Muscle of back (tissue), 11 donors: Measurements from ENCODE around the gene SLC16A6. TPM values are rescaled to one million over a fixed set of nuclear protein-coding genes. Genes with fewer than 3 reads are reported as not detected.
"Not testable (repeated sequence)": the region's sequence is repeated elsewhere in the genome, so short reads cannot be mapped to it uniquely, and the experiment has no call there.

Source experiments
- DNase-seq, 3 donors: peaks; one replicate each; pipeline versions ENCODE4 v3.0.0 to v3.0.0-alpha.2; 2013
- polyA plus RNA-seq, 10 donors: library from polyadenylated mRNA; unstranded; fragments of 120-200 nt; gene quantifications; one replicate each; pipeline ENCODE4 v1.2.1, GENCODE V29; 2013; ENCODE audit not compliant: insufficient read length in 10 of 10

The SLC16A6 gene
- polyA plus RNA-seq, 10 donors = 0.35 to 1.1 (median 0.59) TPM

DNA sequence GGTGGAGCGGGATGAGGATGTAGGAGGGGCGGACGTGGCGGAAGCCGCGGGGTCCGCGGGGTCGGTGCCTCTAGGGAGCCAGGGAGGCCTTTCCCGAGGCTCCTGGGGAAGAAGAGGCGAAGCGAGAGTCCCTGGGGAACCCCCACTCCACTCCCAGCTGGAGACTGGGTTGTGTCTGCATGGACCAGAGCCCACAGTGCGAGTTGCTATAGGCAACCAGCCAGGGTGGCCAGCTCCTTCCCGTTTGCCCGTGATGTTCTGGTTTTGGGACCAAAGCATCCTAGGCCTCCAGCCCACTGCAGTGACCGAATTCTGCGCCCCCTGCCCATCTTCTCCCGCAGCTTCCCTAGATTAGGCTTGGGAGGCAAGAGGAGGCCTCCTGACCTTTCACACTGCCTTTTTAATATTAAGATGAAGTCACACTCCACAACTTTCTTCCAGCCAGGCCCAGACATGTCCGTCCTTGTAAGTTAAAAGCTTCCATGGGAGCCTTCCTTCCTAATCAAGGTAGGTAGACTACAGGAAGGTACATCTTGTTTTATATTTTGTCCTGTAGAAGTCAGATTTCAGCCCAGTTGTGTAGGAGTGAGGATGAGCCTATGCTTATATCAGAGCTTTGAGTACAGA, 42.6 kb downstream of the SLC16A6 start:
- peak in 1 of 3 donors; percentile 68 for DNase-seq

DNA sequence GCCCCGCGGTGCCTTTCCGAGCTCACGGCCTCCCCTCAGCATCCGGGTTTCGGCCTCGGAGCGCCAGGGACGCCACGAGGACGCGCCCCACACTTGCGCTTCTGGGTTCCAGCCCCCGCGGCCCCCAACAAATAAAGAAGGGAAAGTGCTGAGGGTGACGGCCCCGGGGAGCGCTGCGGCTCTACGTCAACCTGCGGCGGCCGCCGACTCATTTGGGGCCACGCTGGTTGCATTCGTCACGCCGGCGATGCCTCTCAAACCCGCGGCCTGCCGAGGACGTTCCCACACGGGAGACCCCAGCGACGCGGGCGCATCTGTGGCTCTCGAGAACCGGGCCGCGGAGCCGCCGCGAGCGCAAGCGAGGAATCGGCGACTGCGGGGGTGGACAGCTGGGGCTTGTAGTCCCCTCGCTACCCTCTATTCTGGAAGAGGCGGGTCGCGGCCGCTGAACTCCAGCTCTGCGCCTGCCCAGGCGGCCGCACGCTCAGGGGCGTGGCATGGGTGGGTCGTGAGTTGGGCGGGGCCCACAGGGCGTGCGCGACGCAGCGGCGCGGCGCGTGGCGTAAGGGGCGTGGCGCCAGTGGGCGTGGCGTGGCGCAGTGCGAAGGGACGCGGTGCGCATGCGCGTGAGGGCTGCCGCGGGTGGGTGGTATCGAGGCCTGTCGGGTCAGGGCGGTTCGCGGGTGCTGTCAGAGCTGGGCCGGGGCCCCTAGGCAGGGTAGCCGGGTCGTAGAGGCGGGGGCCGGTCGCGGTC, 43.3 kb downstream of the SLC16A6 start, which contains the start of gene AMZ2:
TSS of gene AMZ2 (plus strand) at position 599 of the 754 bp plus-strand sequence. CDS start 2,145 bp downstream, outside the sequence.
- DNase-seq = peak; percentile 95 to 99 (median 99)

DNA sequence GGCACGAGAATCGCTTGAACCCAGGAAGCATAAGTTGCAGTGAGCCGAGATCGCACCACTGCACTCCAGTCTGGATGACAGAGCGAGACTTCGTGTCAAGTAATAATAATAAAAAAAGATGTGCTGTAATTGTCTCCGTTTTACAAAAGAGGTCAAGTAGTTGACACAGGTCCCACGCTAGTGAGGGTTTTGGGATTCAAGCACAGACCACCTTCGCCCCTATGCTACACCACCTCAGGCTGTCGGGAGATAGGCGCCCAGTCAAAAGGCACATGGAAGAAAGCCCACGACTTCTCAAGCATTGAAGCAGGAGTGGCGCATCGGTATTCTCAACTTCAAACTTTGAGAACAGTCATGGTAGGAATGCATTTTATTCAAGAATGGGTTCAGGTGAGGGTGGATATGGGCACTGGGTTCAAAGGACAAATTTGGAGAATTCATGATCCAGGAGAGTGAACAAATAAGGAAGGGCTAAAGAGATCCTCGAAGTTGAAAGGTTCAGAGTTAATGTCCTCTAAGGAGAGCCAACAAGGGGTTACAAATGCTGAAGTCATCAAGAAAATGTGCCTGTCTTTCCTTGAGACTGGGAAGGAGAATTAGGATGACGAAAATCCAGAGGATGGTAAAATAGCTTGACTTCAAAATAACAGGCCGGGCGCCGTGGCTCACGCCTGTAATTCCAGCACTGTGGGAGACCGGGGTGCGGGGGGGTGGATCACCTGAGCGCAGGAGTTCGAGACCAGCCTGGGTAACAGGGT, 44.5 kb downstream of the SLC16A6 start:
- DNase-seq = no peak

DNA sequence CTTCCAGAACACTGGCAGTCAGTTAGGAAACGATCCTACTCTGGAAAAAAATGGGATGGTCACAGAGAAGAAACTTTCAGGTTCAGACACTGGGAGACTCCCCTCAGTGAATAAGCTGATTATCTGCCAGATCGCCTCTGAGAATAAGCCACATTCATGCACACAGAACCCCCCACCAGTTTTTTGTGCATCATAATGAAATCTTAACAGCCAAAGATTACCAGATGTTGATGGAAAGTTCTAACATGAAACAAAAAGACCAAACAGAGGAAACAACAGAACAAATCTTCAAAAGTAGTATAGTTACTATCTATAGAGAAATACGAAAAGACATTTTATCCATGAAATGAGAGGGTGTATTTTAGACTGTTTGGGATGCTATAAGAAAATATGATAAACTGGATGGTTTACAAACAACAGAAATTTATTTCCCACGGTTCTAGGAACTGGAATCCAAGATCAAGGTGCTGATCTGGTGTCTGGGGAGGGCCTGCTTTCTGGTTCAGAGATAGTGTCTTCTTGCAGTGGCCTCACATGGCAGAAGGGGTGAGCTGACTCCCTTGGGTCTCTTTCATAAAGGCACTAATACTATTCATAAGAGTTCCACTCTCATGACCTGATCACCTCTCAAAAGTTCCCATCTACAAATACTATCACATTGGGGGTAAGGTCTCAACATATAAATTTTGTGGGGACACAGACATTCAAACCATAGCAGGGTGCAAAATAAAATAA, 51.1 kb downstream of the SLC16A6 start:
- no peak for DNase-seq

DNA sequence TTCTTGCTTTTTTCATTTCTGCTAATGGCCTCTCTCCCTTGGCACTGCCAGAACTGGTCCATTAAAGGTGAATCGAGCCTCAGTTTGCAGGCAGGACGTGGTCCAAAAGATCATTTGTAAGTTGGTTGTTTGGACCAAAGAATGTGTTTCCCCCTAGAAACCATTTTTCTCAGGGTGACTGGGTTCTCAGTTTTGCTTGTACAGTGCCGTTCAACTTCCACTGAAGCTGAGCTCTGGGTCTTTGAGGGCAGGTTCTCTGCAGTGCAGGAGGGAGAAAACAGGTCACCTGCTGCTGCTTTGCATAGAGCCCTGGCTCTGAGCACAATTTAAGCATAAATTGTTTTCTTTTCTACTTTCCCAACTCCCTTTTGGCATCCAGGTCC, 52.1 kb downstream of the SLC16A6 start:
- no peak for DNase-seq

DNA sequence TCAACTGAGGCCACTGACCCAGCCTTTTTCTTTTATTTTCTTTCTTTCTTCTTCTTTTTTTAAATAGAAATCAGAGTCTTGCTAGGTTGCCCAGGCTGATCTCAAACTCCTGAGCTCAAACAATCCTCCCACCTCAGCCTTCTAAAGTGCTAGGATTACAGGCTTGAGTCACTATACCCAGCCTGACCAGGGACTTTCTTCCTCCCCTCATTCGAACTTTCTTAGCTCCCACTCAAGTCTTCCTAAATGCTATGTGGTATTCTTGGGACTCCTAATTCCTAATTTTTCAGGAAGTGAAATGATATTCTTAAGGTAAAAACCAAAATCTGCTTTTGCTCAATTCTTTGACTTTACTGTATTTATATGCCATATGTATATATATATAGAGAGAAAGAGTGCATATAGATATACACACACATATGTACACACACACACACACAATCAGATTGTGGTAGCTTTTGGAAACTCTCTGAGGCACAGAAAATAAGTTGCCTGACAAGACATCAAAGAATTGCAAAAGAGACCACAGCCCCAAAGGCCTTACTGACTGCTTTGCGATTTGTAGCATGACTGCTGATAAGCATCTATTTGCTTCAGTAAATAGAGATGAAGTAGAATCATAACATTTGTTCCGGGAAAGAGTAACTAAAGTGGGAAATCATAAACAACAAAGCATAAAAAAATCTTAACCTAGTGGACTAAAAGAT, 52.6 kb downstream of the SLC16A6 start:
- no peak for DNase-seq

DNA sequence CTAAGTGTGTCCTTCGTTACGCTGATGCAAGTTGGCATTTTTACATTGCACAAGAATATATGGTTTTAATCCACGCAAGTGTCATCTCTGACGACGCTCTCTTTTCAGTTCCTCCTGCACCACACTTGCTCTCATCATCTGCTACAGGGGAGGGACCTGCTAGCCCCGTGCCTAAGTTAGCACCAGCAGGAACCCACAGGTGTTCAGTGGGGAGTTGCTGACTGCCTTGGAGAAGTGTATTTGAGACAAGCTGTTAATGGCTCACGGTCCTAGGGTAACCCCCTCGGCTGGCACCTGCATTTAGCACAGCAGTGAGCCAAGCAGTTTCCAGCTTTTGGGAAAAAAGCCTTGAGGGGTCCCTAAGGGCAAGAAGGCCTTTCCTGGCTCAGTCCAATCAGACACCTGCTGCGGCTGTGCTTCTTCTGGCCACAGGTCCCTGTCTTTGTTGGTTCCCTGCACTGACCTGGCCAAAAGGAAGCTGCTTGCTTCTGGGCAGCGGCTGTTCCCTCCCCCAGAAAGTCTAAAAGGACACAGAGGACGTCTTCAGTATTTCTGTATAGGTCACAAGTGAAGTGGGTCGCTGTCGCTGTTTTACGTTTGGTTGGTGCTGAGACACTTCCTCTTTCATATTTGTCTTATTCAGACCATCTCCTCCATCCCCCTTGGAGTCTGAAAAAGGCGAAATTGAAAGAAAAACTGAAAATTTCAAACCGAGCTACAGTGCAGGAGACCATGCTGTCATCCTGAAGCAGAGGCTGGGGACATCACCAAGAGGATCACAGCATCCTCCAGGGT, 53.4 kb downstream of the SLC16A6 start:
- peak in 1 of 3 donors; percentile 18 for DNase-seq

DNA sequence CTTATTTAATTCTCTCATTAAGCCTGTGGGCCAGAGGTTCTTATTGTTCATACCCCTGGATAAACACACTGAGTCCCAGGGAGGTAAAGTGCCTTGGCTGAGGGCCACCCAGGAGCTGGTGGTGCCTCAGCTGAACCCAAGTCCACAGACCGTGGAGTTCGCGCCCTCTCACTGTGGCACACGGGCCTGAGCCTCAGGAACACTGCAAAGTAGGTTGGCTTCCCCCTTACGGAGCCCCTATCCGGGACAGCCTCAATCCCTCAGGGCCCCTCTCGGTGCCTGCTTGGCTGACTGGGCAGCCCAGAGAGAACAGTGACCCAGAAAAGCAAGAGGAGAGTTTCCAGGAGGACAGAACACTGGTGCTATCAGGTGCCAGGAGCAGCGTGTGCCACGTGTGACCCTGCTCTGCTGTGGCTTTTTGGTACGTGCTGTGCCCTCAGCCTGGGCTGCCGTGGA, 55.6 kb downstream of the SLC16A6 start:
- DNase-seq = not testable (repeated sequence)

DNA sequence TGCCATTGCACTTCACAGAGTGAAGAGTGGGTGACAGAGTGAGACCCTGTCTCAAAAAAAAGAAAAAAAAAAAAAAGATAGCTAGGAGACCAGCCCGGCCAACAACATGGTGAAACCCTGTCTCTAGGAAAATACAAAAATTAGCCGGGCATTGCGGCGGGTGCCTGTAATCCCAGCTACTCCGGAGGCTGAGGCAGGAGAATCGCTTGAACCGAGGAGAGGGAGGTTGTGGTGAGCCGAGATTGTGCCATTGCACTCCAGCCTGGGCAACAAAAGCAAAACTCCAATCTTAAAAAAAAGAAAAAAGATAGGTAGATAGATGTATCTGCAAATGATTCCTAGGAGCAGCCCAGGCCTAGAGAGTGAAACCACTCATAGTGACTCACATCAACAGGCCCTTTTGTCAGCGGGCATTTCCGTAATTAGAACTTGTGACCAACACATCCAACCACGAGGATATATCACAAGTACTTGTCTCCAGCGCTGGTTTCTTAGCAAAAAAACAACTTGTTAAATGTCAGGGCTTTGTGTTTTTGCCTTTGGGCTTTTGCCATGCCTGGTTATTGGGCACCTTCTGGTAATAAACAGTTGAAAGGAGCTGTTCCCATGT, 56.1 kb downstream of the SLC16A6 start:
- DNase-seq = not testable (repeated sequence)

DNA sequence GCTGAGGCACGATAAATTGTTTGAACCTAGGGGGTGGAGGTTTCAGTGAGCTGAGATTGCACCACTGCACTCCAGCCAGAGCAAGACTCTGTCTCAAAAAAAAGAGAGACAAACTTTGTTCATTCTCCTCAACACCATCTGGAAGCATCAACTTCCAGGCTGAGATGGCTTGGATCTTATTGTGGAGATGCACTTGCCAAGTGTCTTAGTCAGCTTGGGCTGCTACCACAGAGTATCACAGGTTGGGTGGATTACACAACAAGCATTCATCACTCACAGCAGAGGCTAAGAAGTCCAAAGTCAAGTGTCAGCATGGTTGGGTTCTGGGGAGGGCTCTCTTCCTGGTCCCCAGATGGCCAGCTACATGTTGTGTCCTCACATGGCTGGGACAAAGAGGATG, 58.2 kb downstream of the SLC16A6 start:
- not testable (repeated sequence) for DNase-seq

DNA sequence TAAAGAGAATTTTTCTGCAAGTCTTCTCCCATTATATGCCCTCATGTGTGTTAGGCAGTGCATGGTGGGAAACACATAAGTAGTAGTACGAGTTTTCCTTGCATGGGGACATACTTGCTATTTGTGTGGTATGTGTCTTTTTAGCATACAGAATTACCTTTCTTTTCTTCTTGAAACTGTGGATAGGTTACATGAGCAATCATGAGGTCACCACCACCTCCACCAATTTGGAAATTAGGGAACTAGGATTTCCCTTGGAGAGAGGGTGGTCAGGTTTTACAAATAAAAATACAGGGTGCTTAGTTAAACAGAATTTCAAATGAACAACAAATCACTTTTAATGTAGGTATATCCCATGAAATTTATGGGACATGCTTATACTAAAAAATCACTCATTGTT, 59.4 kb downstream of the SLC16A6 start:
- no peak for DNase-seq

DNA sequence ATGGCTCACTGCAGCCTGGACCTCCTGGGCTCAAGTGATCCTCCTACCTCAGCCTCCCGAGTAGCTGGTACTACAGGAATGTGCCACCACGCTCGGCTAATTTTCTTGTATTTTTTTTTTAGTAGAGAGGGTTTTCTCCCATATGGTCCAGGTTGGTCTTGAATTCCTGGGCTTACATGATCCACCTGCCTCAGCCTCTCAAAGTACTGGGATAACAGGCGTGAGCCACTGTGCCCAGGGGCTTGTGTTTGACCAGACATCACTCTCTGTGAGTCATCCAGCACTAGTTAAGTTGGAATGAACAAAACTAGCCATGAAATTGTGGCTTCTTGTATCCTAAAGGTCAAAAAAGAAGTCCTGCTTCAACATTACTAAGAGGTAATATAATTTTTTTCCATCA, 59.8 kb downstream of the SLC16A6 start:
- not testable (repeated sequence) for DNase-seq

DNA sequence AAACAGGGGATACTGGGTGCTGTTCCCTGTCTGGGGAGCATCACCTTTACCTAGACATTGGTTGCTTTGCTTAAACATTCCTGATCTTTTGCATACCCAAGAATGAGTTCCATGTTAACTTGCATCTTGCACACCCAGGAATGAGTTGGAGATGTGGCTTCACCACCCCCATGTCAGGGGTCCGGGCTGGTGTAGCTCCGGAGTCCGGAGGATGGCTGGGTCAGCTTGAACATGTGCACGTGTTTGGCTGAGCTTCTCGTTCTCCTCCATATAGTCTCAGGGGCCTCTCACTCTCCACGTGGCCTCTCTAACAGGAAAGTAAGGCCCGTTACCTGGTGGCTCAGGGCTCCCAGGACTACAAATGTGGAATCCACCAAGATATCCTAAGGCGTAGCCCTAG, 61.3 kb downstream of the SLC16A6 start:
- no peak for DNase-seq

DNA sequence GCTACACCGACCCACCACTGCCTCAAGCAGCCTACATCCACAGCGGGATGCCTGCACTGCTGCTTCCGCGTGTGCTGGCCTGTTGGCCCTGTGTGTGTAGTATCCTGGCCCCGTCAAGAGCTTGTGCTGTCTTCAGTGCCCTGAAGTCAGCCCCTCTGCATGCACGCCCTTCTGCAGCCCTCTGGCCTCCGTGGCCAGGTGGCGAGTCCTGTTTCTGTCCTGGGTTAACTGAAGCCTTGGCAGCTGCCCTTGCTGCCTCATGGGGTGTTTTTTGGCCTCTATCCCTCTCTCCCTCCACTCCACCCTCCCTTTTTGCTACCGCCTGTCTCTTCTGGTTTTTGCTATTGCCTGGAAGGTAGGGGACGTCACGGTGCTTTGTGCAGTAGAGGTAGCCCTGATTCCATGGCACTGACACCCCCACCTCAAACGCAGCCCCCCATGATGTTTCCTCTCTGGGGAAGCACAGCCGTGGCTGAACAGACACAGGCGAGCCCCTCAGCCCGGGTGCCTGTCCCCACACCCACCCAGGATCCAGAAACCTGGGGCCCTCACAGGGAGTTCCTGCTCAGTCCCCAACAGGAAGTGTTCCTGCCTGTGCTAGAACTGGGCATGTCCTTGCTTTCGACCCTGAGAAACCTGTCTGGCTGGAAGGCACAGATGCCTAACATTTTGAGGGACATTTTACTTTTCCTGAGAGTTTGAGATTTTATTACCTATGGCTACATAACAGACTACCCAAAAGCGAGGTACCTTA, 61.9 kb downstream of the SLC16A6 start:
- DNase-seq = no peak

DNA sequence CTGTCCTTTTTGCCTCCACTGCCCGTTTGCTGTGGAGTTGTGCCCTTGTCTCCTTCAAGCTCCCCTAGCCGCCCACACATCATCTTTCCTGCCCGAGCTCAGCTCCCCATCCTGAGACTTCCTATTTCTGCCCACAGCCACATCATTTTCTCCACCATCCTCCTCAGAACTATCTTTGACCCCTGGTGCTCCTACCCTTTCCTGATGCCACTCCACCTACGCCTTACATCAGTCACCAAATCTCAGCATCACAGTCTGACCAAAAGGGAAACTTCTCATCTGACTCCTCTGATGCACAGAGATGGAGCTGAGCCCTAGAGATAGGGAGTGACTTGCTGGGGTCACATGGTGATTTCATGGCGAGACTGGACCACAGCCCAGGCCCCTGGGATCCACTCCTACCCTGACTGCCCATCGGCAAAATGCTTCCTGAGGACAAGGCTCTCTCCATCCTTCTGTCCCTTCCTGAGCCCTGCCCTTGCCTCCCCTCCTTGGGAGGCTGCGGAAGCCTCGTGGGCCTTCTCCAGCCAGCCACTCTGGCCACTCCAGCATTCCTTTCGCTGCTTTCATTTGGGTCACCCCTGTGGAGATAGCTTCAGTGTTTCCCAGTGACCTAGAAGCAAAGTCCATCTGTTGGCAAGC, 62.8 kb downstream of the SLC16A6 start:
- not testable (repeated sequence) for DNase-seq

DNA sequence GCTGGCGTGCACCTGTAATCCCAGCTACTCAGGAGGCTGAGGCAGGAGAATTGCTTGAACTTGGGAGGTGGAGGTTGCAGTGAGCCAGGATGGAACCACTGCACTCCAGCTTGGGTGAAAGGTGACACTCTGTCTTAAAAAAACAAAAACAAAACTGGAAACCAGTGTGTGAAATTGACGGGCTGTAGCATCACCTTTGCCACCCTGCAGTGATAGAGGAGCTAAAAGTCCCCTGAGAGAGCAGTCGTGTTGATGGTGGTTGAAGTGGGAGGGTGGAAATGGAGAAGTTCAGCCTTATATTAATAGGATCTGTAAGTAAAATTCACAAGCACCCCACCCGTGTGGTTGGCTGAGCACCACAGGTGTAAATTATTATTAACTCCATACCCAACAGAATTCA, 65.9 kb downstream of the SLC16A6 start:
- not testable (repeated sequence) for DNase-seq

DNA sequence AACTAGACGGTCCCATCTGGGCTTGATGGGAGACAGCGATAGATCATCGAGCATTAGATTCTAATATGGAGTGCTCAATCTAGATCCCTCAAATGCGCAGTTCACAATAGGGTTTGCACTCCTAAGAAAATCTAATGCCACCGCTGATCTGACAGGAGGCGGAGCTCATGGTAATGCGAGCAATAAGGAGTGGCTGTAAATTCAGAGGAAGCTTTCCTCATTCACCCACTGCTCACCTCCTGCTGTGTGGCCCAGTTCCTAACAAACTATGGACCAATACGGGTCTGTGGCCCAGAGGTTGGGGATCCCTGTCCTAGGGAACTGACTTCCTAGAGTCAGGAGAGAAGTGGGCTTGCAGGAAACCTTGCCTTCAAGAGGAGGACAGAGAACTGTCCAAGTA, 68.3 kb downstream of the SLC16A6 start:
- DNase-seq = no peak

DNA sequence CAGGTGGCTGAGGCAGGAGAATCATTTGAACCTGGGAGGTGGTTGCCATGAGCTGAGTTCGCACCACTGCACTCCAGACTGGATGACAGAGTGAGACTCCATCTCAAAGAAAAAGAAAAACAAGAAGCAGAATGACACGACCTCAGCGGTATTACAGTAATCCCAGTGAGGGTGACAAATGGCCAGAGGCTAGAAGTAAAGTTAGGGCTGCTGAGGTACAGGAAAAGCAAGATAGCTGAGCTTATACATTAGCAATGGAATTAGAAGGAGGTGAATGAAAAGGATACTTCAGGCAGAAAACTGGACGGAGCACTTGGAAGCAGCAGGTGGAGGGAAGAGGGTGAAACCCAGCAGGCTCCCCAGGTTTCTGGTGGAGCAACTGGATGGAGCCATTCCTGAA, 69.1 kb downstream of the SLC16A6 start:
- DNase-seq = no peak

DNA sequence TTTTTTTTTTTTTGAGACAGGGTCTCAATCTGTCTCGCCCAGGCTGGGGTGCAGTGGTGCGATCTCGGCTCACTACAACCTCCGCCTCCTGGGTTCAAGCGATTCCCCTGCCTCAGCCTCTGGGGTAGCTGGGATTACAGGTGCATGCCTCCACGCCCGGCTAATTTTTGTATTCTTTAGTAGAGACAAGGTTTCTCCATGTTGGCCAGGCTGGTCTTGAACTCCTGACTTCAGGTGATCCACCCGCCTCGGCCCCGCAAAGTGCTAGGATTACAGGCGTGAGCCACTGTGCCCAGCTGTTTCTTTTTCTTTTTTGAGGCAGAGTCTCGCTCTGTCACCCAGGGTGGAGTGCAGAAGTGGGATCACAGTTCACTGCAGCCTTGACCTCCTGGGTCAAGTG, 70.1 kb downstream of the SLC16A6 start:
- DNase-seq = not testable (repeated sequence)
